Thymus (tissue), 11 donors: ENCODE results near the gene ZNF606. TPM values are rescaled to one million over a fixed set of nuclear protein-coding genes. Genes with fewer than 3 reads are reported as not detected.
"Not testable (repeated sequence)": the region's sequence is repeated elsewhere in the genome, so short reads cannot be mapped to it uniquely, and the experiment has no call there.

Source experiments
- DNase-seq, 9 donors: peaks; one replicate each; pipeline ENCODE4 v3.0.0-alpha.2; 2013; ENCODE audit warnings: low spot score in 9 of 9, low read depth in 6 of 9, missing footprints in 1 of 9
- H3K27ac ChIP-seq, 2 donors: one replicate each; pipeline ENCODE4 v1.5.1; 2013; ENCODE audit warnings: control low read depth in 1 of 2, low read depth in 1 of 2, low read length in 1 of 2, mild to moderate bottlenecking in 1 of 2, moderate library complexity in 1 of 2
- H3K27me3 ChIP-seq, 2 donors: one replicate each; pipeline ENCODE4 v1.5.1; 2013; ENCODE audit warnings: low read length in 1 of 2; ENCODE audit not compliant: control insufficient read depth in 2 of 2, insufficient read depth in 1 of 2
- H3K36me3 ChIP-seq, 2 donors: one replicate each; pipeline ENCODE4 v1.5.1; 2013; ENCODE audit warnings: low read length in 1 of 2, mild to moderate bottlenecking in 1 of 2, moderate library complexity in 1 of 2; ENCODE audit not compliant: control insufficient read depth in 2 of 2, insufficient read depth in 2 of 2
- H3K4me1 ChIP-seq, 2 donors: one replicate each; pipeline ENCODE4 v1.5.1; 2013; ENCODE audit warnings: low read length in 2 of 2; ENCODE audit not compliant: control insufficient read depth in 2 of 2, insufficient read depth in 2 of 2
- H3K4me3 ChIP-seq, 2 donors: one replicate each; pipeline ENCODE4 v1.5.1; 2013; ENCODE audit warnings: low read length in 2 of 2, control low read depth in 1 of 2, mild to moderate bottlenecking in 1 of 2
- H3K9me3 ChIP-seq, 2 donors: one replicate each; pipeline ENCODE4 v1.5.1; 2013; ENCODE audit warnings: low read length in 1 of 2, mild to moderate bottlenecking in 1 of 2; ENCODE audit not compliant: control insufficient read depth in 2 of 2, insufficient read depth in 1 of 2
- WGBS: extraction: QIAGEN DNeasy Blood & Tissue Kit; methylation state at CpG from one replicate; pipeline ENCODE4 v1.1.7; 2013; 5-methylcytosine and 5-hydroxymethylcytosine counted together
- polyA plus RNA-seq: library from polyadenylated mRNA; stranded (reverse); fragments of 200-250 nt; gene quantifications from one replicate; pipeline ENCODE4 v1.2.3, GENCODE V29; 2013
- total RNA-seq: library from RNA; stranded (reverse); fragments of 120-200 nt; gene quantifications from one replicate; pipeline ENCODE4 v1.2.4, GENCODE V29; 2013
- donor health status: healthy.

The ZNF606 gene
- total and polyA plus RNA-seq, 2 donors = 17.8 to 18.8 TPM

DNA sequence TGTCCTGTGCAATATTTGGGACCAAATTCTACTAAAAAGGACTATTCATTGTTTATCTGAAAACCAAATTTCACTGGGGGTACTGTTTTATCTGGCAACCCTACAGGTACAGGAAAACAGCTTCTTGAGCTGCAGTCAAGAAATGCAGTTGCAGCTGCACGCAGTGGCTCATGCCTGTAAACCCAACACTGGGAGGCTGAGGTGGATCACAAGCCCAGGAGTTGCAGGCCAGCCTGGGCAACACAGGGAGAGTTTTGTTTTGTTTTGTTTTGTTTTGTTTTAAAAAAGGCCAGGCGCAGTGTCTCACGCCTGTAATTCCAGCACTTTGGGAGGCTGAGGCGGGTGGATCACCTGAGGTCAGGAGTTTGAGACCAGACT, 19.7 kb upstream of the ZNF606 start:
- Histone ChIP-seq H3K4me3 (no peak overlapping the region), H3K4me1 (no peaks in the 10 kb centered on the region), H3K27ac (peak overlapping the region in 1 of 2 donors; percentile 31), H3K27me3 (no peaks in the 10 kb centered on the region), H3K9me3 (peaks cover 5 to 46% of the 10 kb centered on the region in 2 donors), H3K36me3 (no peaks in the 10 kb centered on the region)
- 80% methylated on average over 4 of the region's 4 CpGs for WGBS
- no peak for DNase-seq

DNA sequence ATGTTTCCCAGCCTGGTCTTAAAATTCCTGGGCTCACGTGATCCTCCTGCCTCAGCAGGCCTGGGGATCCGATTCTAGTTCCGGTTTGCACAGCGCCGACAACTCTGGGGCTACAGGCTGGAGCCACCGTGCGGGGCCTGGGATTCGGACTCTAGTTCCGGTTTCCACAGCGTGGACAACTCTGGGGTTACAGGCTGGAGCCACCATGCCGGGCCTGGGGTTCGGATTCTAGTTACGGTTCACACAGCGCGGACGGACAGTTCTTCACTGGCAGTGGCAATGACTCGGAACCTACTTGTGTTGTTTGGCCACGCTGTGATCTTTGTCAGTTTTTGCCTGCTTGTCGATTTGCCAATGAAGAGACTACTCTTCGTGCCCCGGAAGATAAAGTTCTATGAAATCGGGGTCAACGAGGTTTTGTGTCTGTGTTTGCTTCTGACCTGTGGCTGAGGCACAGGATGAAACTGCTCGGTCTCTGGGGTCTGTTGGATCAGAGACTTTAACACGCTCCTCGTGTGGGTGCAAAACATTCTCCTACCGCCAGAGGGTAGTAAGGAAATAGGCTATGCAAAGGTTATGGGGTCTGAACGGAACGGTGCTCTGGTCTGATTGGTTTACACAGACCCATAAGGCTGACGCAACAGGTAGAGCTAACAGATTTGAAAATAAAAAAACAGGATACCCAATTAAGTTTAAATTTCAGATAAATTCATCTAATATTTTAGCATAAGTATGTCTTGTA, 19.1 kb upstream of the ZNF606 start:
- H3K36me3 ChIP-seq = no peaks in the 10 kb centered on the region
- H3K27ac ChIP-seq = no peak overlapping the region
- H3K27me3 ChIP-seq = no peaks in the 10 kb centered on the region
- H3K9me3 ChIP-seq = peaks cover 5 to 46% of the 10 kb centered on the region in 2 donors
- 58% methylated on average over 30 of the region's 30 CpGs for WGBS
- no peaks in the 10 kb centered on the region for H3K4me1 ChIP-seq
- H3K4me3 ChIP-seq = no peak overlapping the region
- DNase-seq = peak in 4 of 9 donors; percentile 19 to 70 (median 34)

- Histone ChIP-seq H3K4me3 (no peak overlapping the region), H3K36me3 (no peaks in the 10 kb centered on the region), H3K27ac (no peak overlapping the region), H3K9me3 (peaks cover 5 to 42% of the 10 kb centered on the region in 2 donors), H3K4me1 (no peaks in the 10 kb centered on the region), H3K27me3 (no peaks in the 10 kb centered on the region)
- 84% methylated on average over 7 of the region's 7 CpGs for WGBS
- DNase-seq = no peak
These were observed 17.5 kb upstream of the ZNF606 start for GRCh38 chr19:58020129-58020528.

DNA sequence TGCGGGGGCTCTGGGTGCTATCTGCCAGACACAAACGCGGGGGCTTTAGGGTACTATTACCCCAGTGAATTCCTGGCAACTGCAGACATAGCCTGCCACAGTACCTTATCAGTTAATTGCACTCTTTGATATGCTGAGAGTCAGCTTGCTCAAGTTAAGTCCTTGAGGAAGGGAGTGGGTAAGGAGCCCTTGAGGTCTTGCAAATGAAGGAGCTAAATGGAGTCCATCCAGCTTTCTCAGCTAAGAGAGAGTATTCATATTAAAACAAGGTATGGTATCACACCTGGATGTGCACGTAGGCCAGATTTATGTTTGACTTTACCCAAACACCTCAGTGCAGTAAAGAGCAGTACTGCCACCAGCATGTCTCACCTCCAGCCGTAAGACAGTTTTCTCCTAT, 11.5 kb upstream of the ZNF606 start:
- Histone ChIP-seq H3K36me3 (no peaks in the 10 kb centered on the region), H3K4me3 (no peak overlapping the region), H3K27me3 (peaks cover 0 to 10% of the 10 kb centered on the region in 2 donors), H3K9me3 (peaks cover 7 to 43% of the 10 kb centered on the region in 2 donors), H3K4me1 (peaks cover 0 to 3% of the 10 kb centered on the region in 2 donors), H3K27ac (no peak overlapping the region)
- WGBS = 72% methylated on average over 5 of the region's 5 CpGs
- no peak for DNase-seq

DNA sequence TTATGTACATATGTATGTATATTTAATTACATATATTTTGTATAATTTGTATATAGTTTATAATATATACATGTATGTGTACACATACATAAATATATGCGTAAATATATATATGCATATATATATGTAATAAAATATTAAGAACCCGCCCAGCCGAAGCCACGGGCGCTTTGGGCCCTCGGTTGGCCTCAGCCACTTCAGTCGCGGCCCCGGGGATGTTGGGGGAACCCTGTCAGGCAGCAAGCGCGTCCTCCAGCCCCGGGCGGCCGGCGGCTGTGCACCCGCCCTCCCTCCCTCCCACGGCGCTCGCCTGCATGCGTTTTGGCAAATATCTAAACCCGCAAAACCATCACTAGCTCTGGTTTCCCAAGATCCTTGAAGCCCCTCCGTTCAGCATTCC, 7.9 kb upstream of the ZNF606 start:
- peaks cover 0 to 3% of the 10 kb centered on the region in 2 donors for H3K4me1 ChIP-seq
- H3K36me3 ChIP-seq = peaks cover 6 to 10% of the 10 kb centered on the region in 2 donors
- peak overlapping the region in 1 of 2 donors; percentile 62 for H3K4me3 ChIP-seq
- peaks cover 0 to 10% of the 10 kb centered on the region in 2 donors for H3K27me3 ChIP-seq
- H3K9me3 ChIP-seq = peaks cover 12 to 46% of the 10 kb centered on the region in 2 donors
- H3K27ac ChIP-seq = no peak overlapping the region
- DNase-seq = no peak
- WGBS = 65% methylated on average over 22 of the region's 22 CpGs

DNA sequence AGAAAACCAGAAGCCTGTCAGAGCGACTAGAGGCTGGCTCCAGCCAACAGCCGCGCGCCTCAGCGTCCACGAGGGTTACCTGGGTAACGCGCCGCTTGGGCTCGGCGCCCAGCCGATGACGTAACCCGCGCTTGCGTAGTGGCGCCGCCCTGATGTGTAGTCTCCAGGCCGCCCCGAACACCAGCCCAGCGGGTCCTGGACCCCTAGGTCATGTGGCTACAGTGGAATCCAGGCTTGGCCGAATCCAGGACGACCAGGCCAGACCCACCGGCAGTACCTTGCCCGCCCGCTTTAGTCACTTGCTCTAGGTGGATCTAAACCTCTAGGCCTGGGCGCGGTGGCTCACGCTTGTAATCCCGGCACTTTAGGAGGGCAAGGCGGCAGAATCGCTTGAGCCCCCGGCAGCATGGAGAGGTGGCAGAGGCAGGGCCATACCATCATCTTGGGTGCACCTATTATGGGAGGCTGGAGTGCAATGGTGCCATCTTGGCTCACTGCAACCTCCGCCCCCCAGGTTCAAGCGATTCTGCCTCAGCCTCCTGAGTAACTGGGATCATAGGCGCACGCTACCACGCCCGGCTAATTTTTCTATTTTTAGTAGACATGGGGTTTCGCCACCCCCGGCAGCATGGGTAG, 7.2 kb upstream of the ZNF606 start:
- peaks cover 12% of the 10 kb centered on the region in 2 donors for H3K36me3 ChIP-seq
- WGBS = 6% methylated on average over 41 of the region's 41 CpGs
- H3K4me1 ChIP-seq = peaks cover 0 to 3% of the 10 kb centered on the region in 2 donors
- peak in 6 of 9 donors; percentile 39 to 81 (median 57) for DNase-seq
- H3K4me3 ChIP-seq = peak overlapping the region; percentile 49 to 62
- H3K27me3 ChIP-seq = peaks cover 0 to 10% of the 10 kb centered on the region in 2 donors
- H3K9me3 ChIP-seq = peaks cover 13 to 47% of the 10 kb centered on the region in 2 donors
- peak overlapping the region; percentile 62 to 77 for H3K27ac ChIP-seq

DNA sequence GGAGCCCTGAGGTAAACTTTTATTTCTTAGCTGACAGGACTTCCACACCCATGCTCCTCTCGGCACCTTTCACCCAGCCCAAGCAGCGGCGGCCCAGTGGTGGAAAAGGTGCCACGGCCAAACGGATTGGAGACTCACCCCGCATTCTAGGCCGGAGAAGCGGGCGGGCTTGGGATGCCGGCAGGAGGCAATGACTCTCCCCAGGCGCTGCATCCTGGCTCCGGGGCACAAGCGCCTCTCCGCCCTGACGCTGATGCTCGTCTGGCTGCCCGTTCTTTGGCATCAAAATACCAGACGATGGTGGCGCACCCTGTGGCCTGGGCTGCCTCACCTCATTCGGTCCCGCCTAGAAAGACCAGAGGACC, 6.7 kb upstream of the ZNF606 start:
- peak overlapping the region; percentile 49 to 62 for H3K4me3 ChIP-seq
- H3K9me3 ChIP-seq = peaks cover 16 to 49% of the 10 kb centered on the region in 2 donors

GRCh38 chr19:58008877-58009276, 6.3 kb upstream of the ZNF606 start:
- peaks cover 19 to 20% of the 10 kb centered on the region in 2 donors for H3K36me3 ChIP-seq
- H3K4me1 ChIP-seq, H3K27me3 ChIP-seq, DNase-seq, H3K4me3 ChIP-seq, H3K27ac ChIP-seq: not testable (repeated sequence)
- WGBS = 60% methylated on average over 10 of the region's 10 CpGs
- peaks cover 18 to 53% of the 10 kb centered on the region in 2 donors for H3K9me3 ChIP-seq

More for the DNA sequence above, 6.7 kb upstream of the ZNF606 start:
- no peak for DNase-seq
- H3K36me3 ChIP-seq = peaks cover 16% of the 10 kb centered on the region in 2 donors
- WGBS = 6% methylated on average over 21 of the region's 21 CpGs
- H3K27ac ChIP-seq = peak overlapping the region; percentile 25 to 37
- H3K27me3 ChIP-seq = peaks cover 0 to 10% of the 10 kb centered on the region in 2 donors
- peaks cover 0 to 3% of the 10 kb centered on the region in 2 donors for H3K4me1 ChIP-seq

- Histone ChIP-seq H3K27ac (no peak overlapping the region), H3K9me3 (peaks cover 18 to 55% of the 10 kb centered on the region in 2 donors), H3K36me3 (peaks cover 19 to 20% of the 10 kb centered on the region in 2 donors), H3K4me3 (no peak overlapping the region), H3K4me1 (peaks cover 3 to 12% of the 10 kb centered on the region in 2 donors), H3K27me3 (peaks cover 0 to 10% of the 10 kb centered on the region in 2 donors)
- WGBS = 94% methylated on average over 1 of the region's 1 CpG
- DNase-seq = no peak
These were observed 4.7 kb upstream of the ZNF606 start for GRCh38 chr19:58007285-58007684.
